ENCODE measurements around the gene TMEM138.

The TMEM138 gene

GRCh38 chr11:61357233-61357893 lies 4.8 kb upstream of the TMEM138 start:
- no peak for DNase-seq (ENCODE audit: low spot score)
- H3K4me3 ChIP-seq: no peak overlapping the region
- no peak for TF ChIP-seq CTCF (IDR thresholded peaks at IDR 0.05)
- H3K27ac ChIP-seq: peak overlapping the region in 1 of 2 donors; percentile 41

DNA sequence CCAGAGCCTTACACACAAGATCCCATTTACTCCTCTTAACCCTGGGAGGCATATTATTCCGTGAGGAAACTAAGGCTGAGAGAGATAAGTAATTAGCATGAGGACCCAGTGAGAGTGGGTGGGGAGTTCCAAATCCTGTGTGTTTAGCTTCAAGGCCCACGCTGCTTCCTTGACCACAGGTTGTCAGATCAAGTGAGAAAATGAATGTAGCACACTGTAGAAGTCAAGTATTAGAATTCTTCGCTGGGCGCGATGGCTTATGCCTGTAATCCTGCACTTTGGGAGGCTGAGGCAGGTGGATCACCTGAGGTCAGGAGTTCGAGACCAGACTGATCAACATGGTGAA lies 4.3 kb upstream of the TMEM138 start:
- Histone ChIP-seq H3K27ac (no peak overlapping the region), H3K4me3 (no peak overlapping the region)
- DNase-seq (ENCODE audit: low spot score): no peak
- no peak for TF ChIP-seq CTCF (IDR thresholded peaks at IDR 0.05)

DNA sequence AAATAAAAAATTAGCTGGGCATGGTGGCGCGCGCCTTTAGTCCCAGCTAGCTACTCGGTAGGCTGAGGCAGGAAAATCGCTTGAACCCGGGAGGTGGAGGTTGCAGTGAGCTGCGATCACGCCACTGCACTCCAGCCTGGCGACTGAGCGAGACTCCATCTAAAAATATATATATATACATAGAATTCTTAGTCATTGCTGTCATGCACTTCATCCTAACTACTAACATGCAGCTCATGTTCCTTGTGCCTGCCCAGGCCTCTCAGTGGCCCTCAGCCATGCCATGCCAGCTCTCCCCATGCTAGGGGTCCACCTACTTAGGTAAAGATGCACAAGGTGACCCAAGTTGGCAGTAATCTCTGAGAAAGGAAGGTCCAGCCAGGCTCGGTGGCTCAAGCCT lies 3.6 kb upstream of the TMEM138 start:
- H3K27ac ChIP-seq: no peak overlapping the region
- TF ChIP-seq CTCF (IDR thresholded peaks at IDR 0.05): no peak
- no peak for DNase-seq (ENCODE audit: low spot score)
- H3K4me3 ChIP-seq: no peak overlapping the region

- Histone ChIP-seq H3K27ac (no peak overlapping the region), H3K4me3 (no peak overlapping the region)
- DNase-seq (ENCODE audit: low spot score): no peak
- no peak for TF ChIP-seq CTCF (IDR thresholded peaks at IDR 0.05)
These were observed 2.7 kb upstream of the TMEM138 start for GRCh38 chr11:61359516-61359915.

DNA sequence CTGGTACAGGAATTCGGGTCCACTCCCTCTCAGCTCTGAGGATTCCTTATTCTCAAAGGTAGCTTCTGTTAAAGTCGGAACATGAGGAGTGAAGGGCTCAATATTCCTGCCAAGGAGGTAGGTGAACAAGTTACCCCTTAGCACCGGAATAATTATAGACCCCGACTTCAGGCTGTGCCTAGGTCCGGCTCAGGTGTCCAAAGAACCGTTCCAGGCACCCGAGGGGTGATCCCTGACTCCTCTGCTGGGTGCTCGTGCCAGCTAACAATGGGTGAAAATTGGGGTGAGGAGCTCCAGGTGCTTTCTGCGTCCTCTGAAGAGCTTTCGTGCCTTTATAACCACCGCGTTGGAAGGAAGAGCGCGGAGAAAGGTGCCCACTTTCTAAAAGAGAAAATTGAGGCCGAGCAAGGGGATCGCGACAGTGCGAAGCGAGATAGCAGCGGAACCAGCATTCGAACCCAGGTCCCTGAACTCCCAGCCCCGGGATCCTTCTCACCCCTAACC lies 885 bp upstream of the TMEM138 start:
- no peak for TF ChIP-seq CTCF (IDR thresholded peaks at IDR 0.05)
- no peak for DNase-seq (ENCODE audit: low spot score)
- H3K27ac ChIP-seq: peak overlapping the region; percentile 91 to 96
- peak overlapping the region; percentile 82 for H3K4me3 ChIP-seq

DNA sequence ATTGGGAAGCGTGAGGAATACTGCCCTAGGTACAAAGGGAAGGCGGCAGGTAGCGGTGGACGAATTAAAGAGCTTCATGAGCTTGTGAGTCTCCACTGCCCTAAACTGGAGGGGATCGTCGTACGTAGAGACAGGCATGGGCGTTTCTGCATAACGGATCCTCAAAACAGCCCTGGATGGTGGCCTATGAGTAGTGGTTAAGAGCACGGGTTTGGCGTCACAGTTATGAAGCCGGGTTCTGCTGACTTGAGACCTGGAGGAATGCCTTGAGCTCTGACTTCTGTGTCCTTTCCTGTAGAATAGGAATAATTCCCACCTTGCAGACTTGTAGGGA lies 335 bp downstream of the TMEM138 start:
- peak overlapping the region; percentile 82 for H3K4me3 ChIP-seq
- no peak for TF ChIP-seq CTCF (IDR thresholded peaks at IDR 0.05)
- H3K27ac ChIP-seq: peak overlapping the region; percentile 91 to 96
- DNase-seq (ENCODE audit: low spot score): peak; percentile 75

DNA sequence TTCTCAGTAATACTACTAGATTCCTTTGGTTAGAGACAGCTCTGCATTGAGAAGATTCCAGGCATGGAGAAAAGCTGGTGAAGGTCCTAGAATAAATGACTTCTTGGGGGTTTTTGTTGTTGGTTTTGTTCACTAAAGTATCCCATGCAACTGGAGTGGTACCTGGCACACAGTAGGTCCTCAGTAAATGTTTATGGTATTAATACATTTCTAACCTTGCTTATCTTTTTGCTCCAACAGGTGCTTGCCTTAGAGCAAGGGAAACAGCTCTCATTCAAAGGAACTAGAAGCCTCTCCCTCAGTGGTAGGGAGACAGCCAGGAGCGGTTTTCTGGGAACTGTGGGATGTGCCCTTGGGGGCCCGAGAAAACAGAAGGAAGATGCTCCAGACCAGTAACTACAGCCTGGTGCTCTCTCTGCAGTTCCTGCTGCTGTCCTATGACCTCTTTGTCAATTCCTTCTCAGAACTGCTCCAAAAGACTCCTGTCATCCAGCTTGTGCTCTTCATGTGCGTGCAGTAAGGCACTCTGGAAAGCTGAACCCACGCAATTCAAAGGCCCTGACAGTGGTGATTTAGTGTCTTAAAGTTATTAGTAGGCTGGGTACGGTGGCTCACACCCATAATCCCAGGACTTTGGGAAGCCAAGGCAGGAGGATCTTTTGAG lies 2.0 kb downstream of the TMEM138 start:
- no peak for TF ChIP-seq CTCF (IDR thresholded peaks at IDR 0.05)
- Histone ChIP-seq H3K27ac (no peak overlapping the region), H3K4me3 (no peak overlapping the region)
- no peak for DNase-seq (ENCODE audit: low spot score)

Measured in coronary artery (tissue), 2 donors.